Stimulated activated CD4-positive, alpha-beta T cell treated with anti-CD3 and anti-CD28 coated beads, Interleukin-1b, Interleukin-23, amount 100 ng/mL, for 1 hour (primary cell): Measurements from ENCODE around the gene SORCS2.

Source experiments
- DNase-seq, 2 donors: peaks; one replicate each; pipeline ENCODE4 v3.0.0-alpha.2; 2020; ENCODE audit warnings: low read depth in 2 of 2

The SORCS2 gene

GRCh38 chr4:7288751-7289523 is 96.6 kb downstream of the SORCS2 start:
- no peak for DNase-seq

GRCh38 chr4:7289589-7289988 is 97.3 kb downstream of the SORCS2 start:
- no peak for DNase-seq

GRCh38 chr4:7291372-7292114 is 99.2 kb downstream of the SORCS2 start:
- no peak for DNase-seq

GRCh38 chr4:7293703-7294102 is 101.4 kb downstream of the SORCS2 start:
- no peak for DNase-seq

GRCh38 chr4:7294176-7294756 is 101.9 kb downstream of the SORCS2 start:
- DNase-seq = no peak

GRCh38 chr4:7295197-7295910 is 103.0 kb downstream of the SORCS2 start:
- DNase-seq = no peak

- DNase-seq = no peak
Observed at GRCh38 chr4:7295911-7296660, 103.7 kb downstream of the SORCS2 start.

GRCh38 chr4:7296661-7297335 is 104.5 kb downstream of the SORCS2 start:
- no peak for DNase-seq

GRCh38 chr4:7297374-7297773 is 105.0 kb downstream of the SORCS2 start:
- no peak for DNase-seq

GRCh38 chr4:7297881-7298280 is 105.5 kb downstream of the SORCS2 start:
- DNase-seq = no peak

- DNase-seq = no peak
Observed at GRCh38 chr4:7298619-7299009, 106.3 kb downstream of the SORCS2 start.

GRCh38 chr4:7299010-7299907 is 106.9 kb downstream of the SORCS2 start:
- no peak for DNase-seq

- no peak for DNase-seq
Observed at GRCh38 chr4:7299908-7300710, 107.8 kb downstream of the SORCS2 start.

- DNase-seq = no peak
Observed at GRCh38 chr4:7300711-7301095, 108.4 kb downstream of the SORCS2 start.

- no peak for DNase-seq
Observed at GRCh38 chr4:7301126-7301785, 108.9 kb downstream of the SORCS2 start.

GRCh38 chr4:7301846-7302630 is 109.7 kb downstream of the SORCS2 start:
- DNase-seq = no peak

GRCh38 chr4:7302781-7303404 is 110.6 kb downstream of the SORCS2 start:
- no peak for DNase-seq
